H1 (cell line): ENCODE results near the gene HMGN3. TPM values are rescaled to one million over a fixed set of nuclear protein-coding genes. Genes with fewer than 3 reads are reported as not detected.
"Not testable (repeated sequence)": the region's sequence is repeated elsewhere in the genome, so short reads cannot be mapped to it uniquely, and the experiment has no call there.

ENCODE experiments used
- CTCF ChIA-PET: fragments of 300-600 bp; sonication (Branson Sonifier 250); formaldehyde crosslinking; loops from one replicate; lab custom pipeline; 2021; ENCODE audit not compliant: partially characterized antibody; lab: Charles Lee
- POLR2A ChIA-PET: fragments of 300-600 bp; sonication (Branson Sonifier 250); formaldehyde crosslinking; loops from one replicate; lab custom pipeline; 2021; ENCODE audit warnings: inconsistent platforms; ENCODE audit not compliant: partially characterized antibody; lab: Charles Lee
- DNase-seq, 2 experiments: peaks; one replicate each; pipeline versions ENCODE4 v3.0.0 to v3.0.0-alpha.2; 2010 to 2022; ENCODE audit warnings: low spot score in 2 of 2, low read depth in 1 of 2, mixed read lengths in 1 of 2
- FAIRE-seq: peaks from 2 replicates; lab custom pipeline; 2011; peaks lifted over from hg19 to GRCh38; lab: Jason Lieb, UNC
- H2AFZ ChIP-seq: 2 replicates; pipeline ENCODE4 v1.8.1; 2012; ENCODE audit warnings: low read length, inconsistent platforms
- H2AK5ac ChIP-seq: 2 replicates; pipeline ENCODE4 v1.6.1; 2013; ENCODE audit warnings: low read depth, low read length
- H2BK120ac ChIP-seq: replicated peaks from 2 replicates; pipeline ENCODE3; 2013; ENCODE audit warnings: low read depth, low read length, inconsistent platforms
- H2BK12ac ChIP-seq: 2 replicates; pipeline ENCODE4 v1.6.1; 2013; ENCODE audit warnings: low read depth, low read length
- H2BK15ac ChIP-seq: 2 replicates; pipeline ENCODE4 v1.6.1; 2013; ENCODE audit warnings: low read length
- H2BK20ac ChIP-seq: 2 replicates; pipeline ENCODE4 v1.6.1; 2013; ENCODE audit warnings: low read length
- H2BK5ac ChIP-seq: 2 replicates; pipeline ENCODE4 v1.6.1; 2013; ENCODE audit warnings: low read depth, low read length
- H3K14ac ChIP-seq: 2 replicates; pipeline ENCODE4 v1.6.1; 2013; ENCODE audit warnings: inconsistent platforms; ENCODE audit not compliant: insufficient read length
- H3K18ac ChIP-seq: 2 replicates; pipeline ENCODE4 v1.6.1; 2013; ENCODE audit warnings: low read length; ENCODE audit errors: extremely low read depth
- H3K23ac ChIP-seq: 2 replicates; pipeline ENCODE4 v1.6.1; 2013; ENCODE audit warnings: inconsistent platforms; ENCODE audit not compliant: insufficient read length
- H3K23me2 ChIP-seq: 2 replicates; pipeline ENCODE4 v1.6.1; 2013; ENCODE audit warnings: low read depth, low read length
- H3K27ac ChIP-seq: 2 replicates; pipeline ENCODE4 v1.6.1; 2011; ENCODE audit warnings: low read depth, low read length, inconsistent platforms
- H3K27me3 ChIP-seq, 4 experiments: replicated peaks in 1 of 4; 1 replicate in 1 of 4; 2 replicates in 3 of 4; pipeline versions ENCODE4 v1.6.1 to v1.8.1; 2011 to 2013; ENCODE audit warnings: low read length in 3 of 4, mild to moderate bottlenecking in 3 of 4, inconsistent platforms in 2 of 4, mixed read lengths in 2 of 4, moderate library complexity in 1 of 4; ENCODE audit not compliant: control insufficient read depth in 3 of 4, insufficient read depth in 3 of 4; ENCODE audit errors: extremely low read depth in 1 of 4
- H3K36me3 ChIP-seq, 4 experiments: 2 replicates each; pipeline versions ENCODE4 v1.6.1 to v1.8.1; 2011 to 2013; ENCODE audit warnings: mild to moderate bottlenecking in 4 of 4, low read length in 3 of 4, moderate library complexity in 2 of 4, control low read depth in 1 of 4, inconsistent platforms in 1 of 4; ENCODE audit not compliant: insufficient read depth in 4 of 4, control insufficient read depth in 2 of 4
- H3K4ac ChIP-seq: replicated peaks from 2 replicates; pipeline ENCODE3; 2013; ENCODE audit warnings: low read length, low read depth, mixed read lengths, inconsistent platforms; ENCODE audit not compliant: insufficient read length
- H3K4me1 ChIP-seq, 4 experiments: replicated peaks in 1 of 4; 1 replicate in 1 of 4; 2 replicates in 3 of 4; pipeline versions ENCODE4 v1.6.1 to v1.8.1; 2011 to 2013; ENCODE audit warnings: low read length in 3 of 4, inconsistent platforms in 2 of 4, mixed read lengths in 1 of 4; ENCODE audit not compliant: insufficient read depth in 4 of 4, control insufficient read depth in 3 of 4
- H3K4me2 ChIP-seq, 2 experiments: 2 replicates each; pipeline versions ENCODE4 v1.6.1 to v1.8.1; 2011 to 2013; ENCODE audit warnings: low read depth in 2 of 2, low read length in 2 of 2, control low read depth in 1 of 2, inconsistent platforms in 1 of 2, mild to moderate bottlenecking in 1 of 2; ENCODE audit not compliant: insufficient read depth in 1 of 2
- H3K4me3 ChIP-seq, 4 experiments: fragments of 200-600, 300-600 bp in 1 of 4; sonication (generic), shearing (Covaris generic), sonication (Bioruptor Twin) in 1 of 4; 2 replicates each; pipeline versions ENCODE4 v1.5.1 to v1.8.1; 2011 to 2016; ENCODE audit warnings: low read length in 4 of 4, low read depth in 3 of 4, control low read depth in 2 of 4, inconsistent platforms in 2 of 4, mild to moderate bottlenecking in 2 of 4, mixed read lengths in 1 of 4, moderate library complexity in 1 of 4; ENCODE audit not compliant: insufficient read depth in 2 of 4; ENCODE audit errors: extremely low read depth in 1 of 4
- H3K56ac ChIP-seq: replicated peaks from 2 replicates; pipeline ENCODE3; 2013; ENCODE audit warnings: low read depth, mild to moderate bottlenecking, mixed read lengths, low read length, inconsistent platforms; ENCODE audit not compliant: insufficient read length
- H3K79me1 ChIP-seq: 2 replicates; pipeline ENCODE4 v1.6.1; 2013; ENCODE audit warnings: low read depth, low read length, control low read depth
- H3K79me2 ChIP-seq, 2 experiments: 2 replicates each; pipeline versions ENCODE4 v1.6.1 to v1.8.1; 2012 to 2013; ENCODE audit warnings: low read length in 2 of 2, mild to moderate bottlenecking in 2 of 2, inconsistent platforms in 1 of 2; ENCODE audit not compliant: insufficient read depth in 2 of 2, control insufficient read depth in 1 of 2
- H3K9ac ChIP-seq, 4 experiments: replicated peaks in 1 of 4; 1 replicate in 1 of 4; 2 replicates in 3 of 4; pipeline versions ENCODE4 v1.6.1 to v1.8.1; 2011 to 2013; ENCODE audit warnings: low read depth in 3 of 4, low read length in 3 of 4, control low read depth in 2 of 4, mild to moderate bottlenecking in 2 of 4, moderate library complexity in 2 of 4, inconsistent platforms in 1 of 4; ENCODE audit errors: extremely low read depth in 1 of 4
- H3K9me3 ChIP-seq, 2 experiments: 2 replicates each; pipeline versions ENCODE4 v1.6.1 to v1.8.1; 2012 to 2013; ENCODE audit warnings: mild to moderate bottlenecking in 2 of 2, moderate library complexity in 2 of 2, control low read depth in 1 of 2, inconsistent platforms in 1 of 2, low read depth in 1 of 2, low read length in 1 of 2, mixed read lengths in 1 of 2; ENCODE audit not compliant: insufficient read depth in 2 of 2
- H4K20me1 ChIP-seq, 2 experiments: replicated peaks in 1 of 2; 2 replicates each; pipeline versions ENCODE3 to v1.8.1; 2011 to 2013; ENCODE audit warnings: inconsistent platforms in 2 of 2, low read length in 2 of 2, mild to moderate bottlenecking in 1 of 2; ENCODE audit not compliant: insufficient read depth in 2 of 2, control insufficient read depth in 1 of 2
- H4K5ac ChIP-seq: 2 replicates; pipeline ENCODE4 v1.6.1; 2013; ENCODE audit warnings: low read length, low read depth, mixed read lengths, inconsistent platforms; ENCODE audit not compliant: insufficient read length
- H4K8ac ChIP-seq: 2 replicates; pipeline ENCODE4 v1.8.0; 2013; ENCODE audit warnings: mild to moderate bottlenecking, moderate library complexity, low read length, inconsistent platforms; ENCODE audit not compliant: insufficient read depth; ENCODE audit errors: extremely low read depth
- H4K91ac ChIP-seq: replicated peaks from 2 replicates; pipeline ENCODE3; 2013; ENCODE audit warnings: low read length, mixed read lengths, inconsistent platforms; ENCODE audit not compliant: insufficient read length
- GTF2F1 ChIP-seq: IDR thresholded peaks from 2 replicates; pipeline ENCODE4 v1.6.1; 2012; ENCODE audit warnings: low read depth, low read length, improper control_type of control experiment, borderline replicate concordance
- KDM4A ChIP-seq: IDR thresholded peaks from one replicate; pipeline ENCODE4 v1.7.1; 2012; ENCODE audit warnings: low read depth, mild to moderate bottlenecking, moderate library complexity, low read length, inconsistent platforms; ENCODE audit not compliant: severe bottlenecking
- POLR2AphosphoS5 ChIP-seq: IDR thresholded peaks from 2 replicates; pipeline ENCODE4 v1.6.1; 2011; ENCODE audit warnings: low read depth, low read length
- RAD21 ChIP-seq, 2 experiments: IDR thresholded peaks in 1 of 2; conservative IDR thresholded peaks in 1 of 2; 2 replicates each; pipeline ENCODE4 v1.6.1; 2011; ENCODE audit warnings: low read depth in 2 of 2, low read length in 2 of 2, improper control_type of control experiment in 1 of 2, inconsistent platforms in 1 of 2, mild to moderate bottlenecking in 1 of 2, moderate library complexity in 1 of 2
- YY1 ChIP-seq: IDR thresholded peaks from 2 replicates; pipeline ENCODE4 v1.6.1; 2011; ENCODE audit warnings: low read depth, mild to moderate bottlenecking, low read length
- whole genome bisulfite sequencing, 2 experiments: shearing (Covaris generic) in 1 of 2; methylation state at CpG; one replicate each; pipeline versions ENCODE4 v1.1.6 to v1.1.7; 2013 to 2015; ENCODE audit warnings: low lambda C conversion rate in 2 of 2, mixed read lengths in 2 of 2, inconsistent platforms in 1 of 2, low coverage in 1 of 2, missing lambda C conversion rate in 1 of 2; ENCODE audit not compliant: insufficient replicate concordance in 2 of 2, insufficient coverage in 1 of 2, insufficient read length in 1 of 2; ENCODE audit errors: extremely low coverage in 1 of 2, missing lambda C conversion rate in 1 of 2; 5-methylcytosine and 5-hydroxymethylcytosine counted together
- polyA plus RNA-seq, 7 experiments: library from polyadenylated mRNA; depleted of rRNA in 3 of 7; stranded (reverse) in 5 of 7; unstranded in 2 of 7; fragments of >200 nt in 5 of 7; fragments of 200-250 nt in 2 of 7; gene quantifications; 1 replicate in 5 of 7; 2 replicates in 1 of 7; 4 replicates in 1 of 7; pipeline versions ENCODE4 v1.2.1 to v1.2.3, GENCODE V29; 2011 to 2013; ENCODE audit warnings: missing spikeins in 2 of 7, mixed read lengths in 2 of 7
- total RNA-seq: library from RNA; stranded (reverse); fragmentation: NEBNext Ultra II Directional; extraction: Animal tissue kit (Norgen Biotek cat#: 25700); gene quantifications from 2 replicates; pipeline ENCODE4 v1.2.1, GENCODE V29; 2021

Gene HMGN3
- total and polyA plus RNA-seq, 2 of the 8 experiments (the other 6 are each of a cell fraction or from before 2014, with no cell fraction given) = 84.4 to 167 TPM

- TF ChIP-seq RAD21 (IDR thresholded peaks at IDR 0.05 in 1 of 2, conservative IDR thresholded peaks at IDR 0.05 in 1 of 2; ENCODE audit: low read depth in 2 of 2, low read length in 2 of 2) (no peak), KDM4A (no peak), GTF2F1 (no peak), YY1 (no peak), POLR2AphosphoS5 (no peak)
Measured at GRCh38 chr6:79257381-79258205, 23.1 kb upstream of the HMGN3 start (continued).

- H3K56ac ChIP-seq, POLR2A ChIA-PET, H3K79me1 ChIP-seq, H3K79me2 ChIP-seq, H3K9me3 ChIP-seq, H2BK20ac ChIP-seq, H4K8ac ChIP-seq, H2BK12ac ChIP-seq, H2BK120ac ChIP-seq, H4K5ac ChIP-seq, H3K4me1 ChIP-seq, H3K27me3 ChIP-seq, H3K23me2 ChIP-seq, H3K27ac ChIP-seq, H2AK5ac ChIP-seq, H4K91ac ChIP-seq, H3K36me3 ChIP-seq, DNase-seq, H3K14ac ChIP-seq, H4K20me1 ChIP-seq, H3K4me3 ChIP-seq, H3K18ac ChIP-seq, H2AFZ ChIP-seq, H2BK5ac ChIP-seq, H3K9ac ChIP-seq, H3K23ac ChIP-seq, H2BK15ac ChIP-seq, H3K4ac ChIP-seq, H3K4me2 ChIP-seq, FAIRE-seq: not testable (repeated sequence)
- 79% methylated on average over 10 of the region's 10 CpGs; no CpG with 5 or more reads in 1 of the 2 experiments for WGBS, 2 experiments
- CTCF ChIA-PET = interaction anchor here (1.0 kb wide), 1 partner anchor 56 kb away, joined by 4 read pairs; no protein-coding TSS in a partner anchor
Measured at GRCh38 chr6:79256770-79257169, 22.3 kb upstream of the HMGN3 start.
